NCI-H2196 treated with DMSO at 0.1 percent for 48 hours (cell line): ENCODE data around the gene ENKUR.
A peak's percentile ranks its signal among the peaks of the same experiment; 100 is the strongest.

ENCODE experiments used
- DNase-seq: peaks from one replicate; lab custom pipeline; 2025; ENCODE audit not compliant: unreplicated experiment; lab: John Stamatoyannopoulos, UW

The ENKUR gene

GRCh38 chr10:25015828-25016375 lies at the start of gene ENKUR:
Gene ENKUR, minus strand, starts transcription at chr10:25016158. Its CDS starts 222 bp downstream, at chr10:25015936.
- DNase-seq: peak; percentile 52

GRCh38 chr10:25064401-25064800 lies 48.4 kb upstream of the ENKUR start:
- DNase-seq: no peak

- no peak for DNase-seq
Measured at GRCh38 chr10:25063644-25064043, 47.7 kb upstream of the ENKUR start.

- no peak for DNase-seq
Measured at GRCh38 chr10:25063157-25063556, 47.2 kb upstream of the ENKUR start.

- DNase-seq: no peak
Measured at GRCh38 chr10:25061711-25062449, 45.9 kb upstream of the ENKUR start.

GRCh38 chr10:25061125-25061524 lies 45.2 kb upstream of the ENKUR start:
- no peak for DNase-seq

- DNase-seq: no peak
Measured at GRCh38 chr10:25059990-25060389, 44.0 kb upstream of the ENKUR start.

- DNase-seq: no peak
Measured at GRCh38 chr10:25057886-25058285, 41.9 kb upstream of the ENKUR start.

GRCh38 chr10:25056726-25057125 lies 40.8 kb upstream of the ENKUR start:
- no peak for DNase-seq

GRCh38 chr10:25052012-25052411 lies 36.1 kb upstream of the ENKUR start:
- DNase-seq: no peak

- no peak for DNase-seq
Measured at GRCh38 chr10:25050402-25050801, 34.4 kb upstream of the ENKUR start.

- no peak for DNase-seq
Measured at GRCh38 chr10:25049966-25050365, 34.0 kb upstream of the ENKUR start.

GRCh38 chr10:25048450-25048849 lies 32.5 kb upstream of the ENKUR start:
- no peak for DNase-seq

GRCh38 chr10:25047591-25048301 lies 31.8 kb upstream of the ENKUR start:
- no peak for DNase-seq

GRCh38 chr10:25047088-25047487 lies 31.1 kb upstream of the ENKUR start:
- DNase-seq: no peak

GRCh38 chr10:25046641-25047040 lies 30.7 kb upstream of the ENKUR start:
- no peak for DNase-seq

- DNase-seq: no peak
Measured at GRCh38 chr10:25039531-25039930, 23.6 kb upstream of the ENKUR start.

- no peak for DNase-seq
Measured at GRCh38 chr10:25038325-25038724, 22.4 kb upstream of the ENKUR start.

- DNase-seq: no peak
Measured at GRCh38 chr10:25036381-25036780, 20.4 kb upstream of the ENKUR start.

GRCh38 chr10:25029519-25029918 lies 13.6 kb upstream of the ENKUR start:
- no peak for DNase-seq

GRCh38 chr10:25028711-25029110 lies 12.8 kb upstream of the ENKUR start:
- no peak for DNase-seq

- DNase-seq: no peak
Measured at GRCh38 chr10:25026463-25026862, 10.5 kb upstream of the ENKUR start.
